Neutrophil (primary cell): ENCODE results near the gene PLEKHM3.

Source experiments
- H3K27ac ChIP-seq: fragments of 200-600 bp; sonication (generic); 2 replicates; pipeline ENCODE4 v1.5.1; 2016; ENCODE audit warnings: mild to moderate bottlenecking, moderate library complexity
- H3K27me3 ChIP-seq: fragments of 200-600 bp; sonication (generic); 2 replicates; pipeline ENCODE4 v1.6.0; 2016; ENCODE audit warnings: mild to moderate bottlenecking
- H3K36me3 ChIP-seq: fragments of 200-600 bp; sonication (generic); 2 replicates; pipeline ENCODE4 v1.5.1; 2017
- H3K4me1 ChIP-seq, 2 experiments: fragments of 200-600 bp in 1 of 2; sonication (generic) in 1 of 2; 1 replicate in 1 of 2; 2 replicates in 1 of 2; pipeline versions ENCODE4 v1.5.1 to v1.6.1; 2013 to 2016; ENCODE audit warnings: low read depth in 1 of 2, low read length in 1 of 2, mild to moderate bottlenecking in 1 of 2, moderate library complexity in 1 of 2; ENCODE audit not compliant: control insufficient read depth in 1 of 2, insufficient read depth in 1 of 2
- H3K4me3 ChIP-seq, 2 experiments: fragments of 200-600 bp in 1 of 2; sonication (generic) in 1 of 2; 1 replicate in 1 of 2; 2 replicates in 1 of 2; pipeline ENCODE4 v1.5.1; 2013 to 2016; ENCODE audit warnings: low read depth in 1 of 2, low read length in 1 of 2, mild to moderate bottlenecking in 1 of 2, moderate library complexity in 1 of 2
- H3K9me3 ChIP-seq: fragments of 200-600 bp; sonication (generic); 2 replicates; pipeline ENCODE4 v1.5.1; 2016
- CTCF ChIP-seq: fragments of 200-600 bp; sonication (generic); IDR thresholded peaks from 2 replicates; pipeline ENCODE4 v1.5.1; 2016; ENCODE audit warnings: antibody characterized with exemption

Gene PLEKHM3

GRCh38 chr2:207791579-207792243, 233.6 kb downstream of the PLEKHM3 start:
- Histone ChIP-seq H3K4me1 (peaks cover 9 to 17% of the 10 kb centered on the region in 2 experiments), H3K27ac (no peak overlapping the region), H3K4me3 (no peak overlapping the region)

GRCh38 chr2:207790898-207791297, 234.4 kb downstream of the PLEKHM3 start:
- Histone ChIP-seq H3K9me3 (no peaks in the 10 kb centered on the region), H3K27me3 (no peaks in the 10 kb centered on the region), H3K36me3 (no peaks in the 10 kb centered on the region), H3K4me3 (no peak overlapping the region), H3K4me1 (peaks cover 9 to 17% of the 10 kb centered on the region in 2 experiments), H3K27ac (no peak overlapping the region)
- no peak for TF ChIP-seq CTCF

More at GRCh38 chr2:207791579-207792243, 233.6 kb downstream of the PLEKHM3 start:
- H3K9me3 ChIP-seq, result no peaks in the 10 kb centered on the region
- H3K36me3 ChIP-seq, result no peaks in the 10 kb centered on the region
- H3K27me3 ChIP-seq, result no peaks in the 10 kb centered on the region
- no peak for TF ChIP-seq CTCF

- Histone ChIP-seq H3K4me3 (no peak overlapping the region), H3K27ac (no peak overlapping the region), H3K36me3 (no peaks in the 10 kb centered on the region), H3K27me3 (no peaks in the 10 kb centered on the region), H3K4me1 (peaks cover 9 to 10% of the 10 kb centered on the region in 2 experiments), H3K9me3 (no peaks in the 10 kb centered on the region)
- TF ChIP-seq CTCF, result no peak
Measured at GRCh38 chr2:207787800-207788199, 237.5 kb downstream of the PLEKHM3 start.

GRCh38 chr2:207787017-207787416, 238.3 kb downstream of the PLEKHM3 start:
- no peak for TF ChIP-seq CTCF
- Histone ChIP-seq H3K4me1 (peaks cover 3 to 5% of the 10 kb centered on the region in 2 experiments), H3K9me3 (no peaks in the 10 kb centered on the region), H3K36me3 (no peaks in the 10 kb centered on the region), H3K4me3 (no peak overlapping the region), H3K27ac (no peak overlapping the region), H3K27me3 (no peaks in the 10 kb centered on the region)

- no peak for TF ChIP-seq CTCF
- Histone ChIP-seq H3K9me3 (no peaks in the 10 kb centered on the region), H3K27ac (no peak overlapping the region), H3K36me3 (no peaks in the 10 kb centered on the region), H3K4me1 (peaks cover 0 to 2% of the 10 kb centered on the region in 2 experiments), H3K27me3 (no peaks in the 10 kb centered on the region), H3K4me3 (no peak overlapping the region)
Measured at GRCh38 chr2:207784898-207785297, 240.4 kb downstream of the PLEKHM3 start.
